ENCODE data around the gene PSD. TPM values are rescaled to one million over a fixed set of nuclear protein-coding genes. Genes with fewer than 3 reads are reported as not detected.

The PSD gene
- total and polyA plus RNA-seq, 11 donors = 0.14 to 1.7 (median 0.84) TPM

DNA sequence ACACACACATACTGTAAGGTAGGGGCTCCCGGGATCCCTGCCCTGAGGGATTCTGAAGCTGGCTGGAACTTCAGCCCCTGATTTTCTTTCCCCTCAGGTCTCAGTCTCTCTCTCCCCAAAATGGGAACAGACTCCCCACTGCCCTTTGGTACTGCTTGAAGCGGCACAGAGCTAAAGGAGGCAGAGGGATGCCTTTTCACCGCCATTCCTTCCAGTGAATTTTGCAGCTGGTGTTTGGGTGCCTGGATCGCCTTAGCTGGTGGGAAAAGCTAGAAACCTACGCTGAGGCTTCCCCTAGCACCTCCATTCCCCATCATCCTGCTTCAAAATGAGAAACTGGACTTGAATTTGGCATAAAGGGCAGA, 16.5 kb upstream of the PSD start:
- H3K4me3 ChIP-seq = peak overlapping the region in 5 of 12 donors; percentile 0 to 57 (median 37)
- 29 to 45% (median 35%) methylated on average over 5 of the region's 5 CpGs for WGBS, 4 donors
- H3K36me3 ChIP-seq = no peaks in the 10 kb centered on the region
- H3K27me3 ChIP-seq = peaks cover 0 to 12% (median 0%) of the 10 kb centered on the region in 9 donors
- H3K9me3 ChIP-seq = no peaks in the 10 kb centered on the region
- no peak for DNase-seq
- intact Hi-C loops (cut with DNase I) = no loop called here
- H3K27ac ChIP-seq = peak overlapping the region in 4 of 12 donors; percentile 6 to 89 (median 33)
- no peak for ATAC-seq
- TF ChIP-seq, protein P1, sequence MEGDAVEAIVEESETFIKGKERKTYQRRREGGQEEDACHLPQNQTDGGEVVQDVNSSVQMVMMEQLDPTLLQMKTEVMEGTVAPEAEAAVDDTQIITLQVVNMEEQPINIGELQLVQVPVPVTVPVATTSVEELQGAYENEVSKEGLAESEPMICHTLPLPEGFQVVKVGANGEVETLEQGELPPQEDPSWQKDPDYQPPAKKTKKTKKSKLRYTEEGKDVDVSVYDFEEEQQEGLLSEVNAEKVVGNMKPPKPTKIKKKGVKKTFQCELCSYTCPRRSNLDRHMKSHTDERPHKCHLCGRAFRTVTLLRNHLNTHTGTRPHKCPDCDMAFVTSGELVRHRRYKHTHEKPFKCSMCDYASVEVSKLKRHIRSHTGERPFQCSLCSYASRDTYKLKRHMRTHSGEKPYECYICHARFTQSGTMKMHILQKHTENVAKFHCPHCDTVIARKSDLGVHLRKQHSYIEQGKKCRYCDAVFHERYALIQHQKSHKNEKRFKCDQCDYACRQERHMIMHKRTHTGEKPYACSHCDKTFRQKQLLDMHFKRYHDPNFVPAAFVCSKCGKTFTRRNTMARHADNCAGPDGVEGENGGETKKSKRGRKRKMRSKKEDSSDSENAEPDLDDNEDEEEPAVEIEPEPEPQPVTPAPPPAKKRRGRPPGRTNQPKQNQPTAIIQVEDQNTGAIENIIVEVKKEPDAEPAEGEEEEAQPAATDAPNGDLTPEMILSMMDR (IDR thresholded peaks at IDR 0.05) = no peak
- TF ChIP-seq POLR2A (IDR thresholded peaks at IDR 0.05) = no peak
- peaks cover 0 to 64% (median 12%) of the 10 kb centered on the region in 12 donors for H3K4me1 ChIP-seq

DNA sequence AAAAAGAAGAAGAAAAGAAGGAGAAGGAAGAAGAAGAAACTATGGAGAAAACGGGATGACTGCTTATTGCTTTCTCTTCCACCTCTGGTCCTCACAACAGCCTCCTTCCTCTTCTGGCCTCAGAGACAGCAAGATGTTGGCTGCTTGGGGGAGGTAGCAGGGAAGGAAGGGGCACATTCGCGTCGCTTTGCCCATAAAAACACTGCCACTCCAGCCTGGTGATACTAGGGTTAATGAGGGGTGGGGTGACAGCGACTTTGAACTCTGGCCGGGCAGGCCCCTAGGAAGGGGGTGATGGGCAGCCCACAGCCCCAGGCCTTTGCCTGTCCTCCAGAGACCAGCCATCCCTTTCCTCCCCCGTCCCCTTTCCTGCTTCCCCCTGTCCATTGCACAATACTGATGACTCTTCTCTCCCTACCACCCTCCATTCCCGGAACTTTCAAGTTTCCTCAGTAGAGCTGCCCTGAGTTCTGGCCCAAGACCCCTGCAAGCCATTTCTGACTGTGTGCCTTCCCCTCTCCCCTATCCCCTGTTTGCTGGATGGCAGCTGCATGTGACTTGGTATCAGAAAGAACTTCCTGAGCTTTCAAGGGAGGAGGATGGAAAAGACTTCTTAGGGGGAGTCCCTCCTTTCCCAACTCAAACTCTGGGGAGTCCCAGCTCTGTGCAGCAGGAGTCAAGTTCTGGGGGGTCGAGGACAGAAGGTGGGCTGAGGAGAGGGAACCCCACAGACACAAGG, 16.0 kb upstream of the PSD start:
- peaks cover 0 to 12% (median 0%) of the 10 kb centered on the region in 9 donors for H3K27me3 ChIP-seq
- no peak for TF ChIP-seq POLR2A (IDR thresholded peaks at IDR 0.05)
- TF ChIP-seq, protein P1 (IDR thresholded peaks at IDR 0.05) = no peak
- WGBS, 4 donors = 18 to 28% (median 26%) methylated on average over 9 of the region's 9 CpGs
- H3K4me1 ChIP-seq = peaks cover 0 to 64% (median 12%) of the 10 kb centered on the region in 12 donors
- DNase-seq (no peak), ATAC-seq (peak in 1 of 4 donors; percentile 30)
- H3K36me3 ChIP-seq = no peaks in the 10 kb centered on the region
- H3K9me3 ChIP-seq = no peaks in the 10 kb centered on the region
- peak overlapping the region in 4 of 12 donors; percentile 6 to 89 (median 33) for H3K27ac ChIP-seq
- H3K4me3 ChIP-seq = peak overlapping the region in 1 of 12 donors; percentile 57
- intact Hi-C loops (cut with DNase I) = no loop called here

DNA sequence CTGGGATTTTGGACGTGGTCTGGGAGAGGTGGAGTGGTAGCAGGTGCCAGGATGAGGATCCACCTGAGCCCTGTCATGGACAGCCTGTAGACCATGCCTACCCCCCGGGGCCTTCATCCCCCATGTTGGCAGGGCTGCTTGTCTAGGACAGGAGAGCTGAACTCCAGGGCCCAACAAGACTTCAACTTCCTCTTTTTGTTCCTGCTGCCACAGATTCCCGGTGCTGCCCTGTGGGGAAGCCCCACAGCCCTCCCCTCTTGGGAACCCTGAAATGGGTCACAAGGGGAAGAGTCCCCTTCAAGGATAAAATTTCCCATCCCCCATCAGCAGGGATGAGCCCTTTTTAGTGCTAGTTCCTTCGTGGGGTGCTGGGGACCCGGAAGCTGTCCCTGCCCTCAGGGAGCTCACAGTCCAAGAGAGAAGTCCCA, 15.0 kb upstream of the PSD start:
- peaks cover 0 to 64% (median 12%) of the 10 kb centered on the region in 12 donors for H3K4me1 ChIP-seq
- H3K9me3 ChIP-seq = no peaks in the 10 kb centered on the region
- intact Hi-C loops (cut with DNase I) = loop anchor here in 1 of 10 donors (2.0 kb wide), 1 partner anchor 69 kb away; the partner anchor contains the start of genes ACTR1A and SUFU
- 53 to 60% (median 54%) methylated on average over 5 of the region's 5 CpGs for WGBS, 4 donors
- H3K27me3 ChIP-seq = peaks cover 0 to 12% (median 0%) of the 10 kb centered on the region in 9 donors
- peak overlapping the region in 1 of 12 donors; percentile 96 for H3K4me3 ChIP-seq
- H3K27ac ChIP-seq = peak overlapping the region in 1 of 12 donors; percentile 89
- DNase-seq (no peak), ATAC-seq (no peak)
- no peaks in the 10 kb centered on the region for H3K36me3 ChIP-seq
- TF ChIP-seq POLR2A (IDR thresholded peaks at IDR 0.05) = no peak
- TF ChIP-seq, protein P1 (IDR thresholded peaks at IDR 0.05) = no peak
